Measurements from ENCODE around the gene LIMK1.

DNA sequence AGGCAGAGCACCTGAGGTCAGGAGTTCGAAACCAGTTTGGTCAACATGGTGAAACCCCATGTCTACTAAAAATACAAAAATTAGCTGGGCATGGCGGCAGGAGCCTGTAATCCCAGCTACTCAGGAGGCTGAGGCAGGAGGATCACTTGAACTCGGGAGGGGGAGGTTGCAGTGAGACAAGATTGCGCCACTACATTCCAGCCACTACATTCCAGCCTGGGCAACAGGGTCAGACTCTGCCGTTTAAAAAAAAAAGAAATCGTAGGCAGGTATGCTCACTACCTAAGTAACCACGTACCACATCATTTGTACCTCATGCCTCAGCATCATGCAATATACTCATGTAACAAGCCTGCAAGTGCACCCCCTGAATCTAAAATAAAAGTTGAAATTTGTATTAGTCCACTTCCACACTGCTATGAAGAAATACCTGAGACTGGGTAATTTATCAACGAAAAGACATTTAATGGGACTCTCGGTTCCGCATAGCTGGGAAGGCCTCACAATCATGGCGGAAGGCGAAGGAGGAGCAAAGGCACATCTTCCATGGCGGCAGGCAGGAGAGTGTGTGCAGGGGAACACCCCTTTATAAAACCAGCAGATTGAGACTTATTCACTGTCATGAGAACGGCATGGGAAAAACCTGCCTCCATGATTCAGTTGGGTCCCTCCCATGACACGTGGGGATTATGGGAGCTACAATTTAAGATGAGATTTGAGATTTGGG, 82.4 kb downstream of the LIMK1 start:
- TF ChIP-seq, protein P1, sequence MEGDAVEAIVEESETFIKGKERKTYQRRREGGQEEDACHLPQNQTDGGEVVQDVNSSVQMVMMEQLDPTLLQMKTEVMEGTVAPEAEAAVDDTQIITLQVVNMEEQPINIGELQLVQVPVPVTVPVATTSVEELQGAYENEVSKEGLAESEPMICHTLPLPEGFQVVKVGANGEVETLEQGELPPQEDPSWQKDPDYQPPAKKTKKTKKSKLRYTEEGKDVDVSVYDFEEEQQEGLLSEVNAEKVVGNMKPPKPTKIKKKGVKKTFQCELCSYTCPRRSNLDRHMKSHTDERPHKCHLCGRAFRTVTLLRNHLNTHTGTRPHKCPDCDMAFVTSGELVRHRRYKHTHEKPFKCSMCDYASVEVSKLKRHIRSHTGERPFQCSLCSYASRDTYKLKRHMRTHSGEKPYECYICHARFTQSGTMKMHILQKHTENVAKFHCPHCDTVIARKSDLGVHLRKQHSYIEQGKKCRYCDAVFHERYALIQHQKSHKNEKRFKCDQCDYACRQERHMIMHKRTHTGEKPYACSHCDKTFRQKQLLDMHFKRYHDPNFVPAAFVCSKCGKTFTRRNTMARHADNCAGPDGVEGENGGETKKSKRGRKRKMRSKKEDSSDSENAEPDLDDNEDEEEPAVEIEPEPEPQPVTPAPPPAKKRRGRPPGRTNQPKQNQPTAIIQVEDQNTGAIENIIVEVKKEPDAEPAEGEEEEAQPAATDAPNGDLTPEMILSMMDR (IDR thresholded peaks at IDR 0.05; ENCODE audit: poor library complexity), result no peak
- TF ChIP-seq EZH2 (IDR thresholded peaks at IDR 0.05; ENCODE audit: borderline replicate concordance) (no peak), EZH2phosphoT487 (IDR thresholded peaks at IDR 0.05; ENCODE audit: low read depth, severe bottlenecking, unreplicated experiment) (no peak)
